Astrocyte (in vitro differentiated cells and primary cell): ENCODE data around the gene FBLN5.

Experiments
- CTCF ChIP-seq: IDR thresholded peaks from 2 replicates; pipeline ENCODE4 v1.5.1; 2011; ENCODE audit warnings: low read depth, mild to moderate bottlenecking, inconsistent platforms, low read length, moderate library complexity; ENCODE audit not compliant: insufficient read depth
- EZH2 ChIP-seq: IDR thresholded peaks from 2 replicates; pipeline ENCODE4 v1.6.1; 2012; ENCODE audit warnings: mild to moderate bottlenecking, low read length, inconsistent platforms; ENCODE audit not compliant: insufficient read depth

GRCh38 chr14:91839749-91840148 lies 107.7 kb downstream of the FBLN5 start:
- TF ChIP-seq CTCF = no peak
- TF ChIP-seq EZH2 = no peak
